ENCODE measurements around the gene TMEM50B.

GRCh38 chr21:33427051-33427450 is 52.7 kb downstream of the TMEM50B start:
- TF ChIP-seq CTCF (IDR thresholded peaks at IDR 0.05) = no peak
- no peak for TF ChIP-seq POLR2A (IDR thresholded peaks at IDR 0.05)
